H1 (cell line): ENCODE results near the gene ACTN2. TPM values are rescaled to one million over a fixed set of nuclear protein-coding genes. Genes with fewer than 3 reads are reported as not detected.

ENCODE experiments used
- CTCF ChIA-PET: fragments of 300-600 bp; sonication (Branson Sonifier 250); formaldehyde crosslinking; loops from one replicate; lab custom pipeline; 2021; ENCODE audit not compliant: partially characterized antibody; lab: Charles Lee
- POLR2A ChIA-PET: fragments of 300-600 bp; sonication (Branson Sonifier 250); formaldehyde crosslinking; loops from one replicate; lab custom pipeline; 2021; ENCODE audit warnings: inconsistent platforms; ENCODE audit not compliant: partially characterized antibody; lab: Charles Lee
- DNase-seq, 2 experiments: peaks; one replicate each; pipeline versions ENCODE4 v3.0.0 to v3.0.0-alpha.2; 2010 to 2022; ENCODE audit warnings: low spot score in 2 of 2, low read depth in 1 of 2, mixed read lengths in 1 of 2
- FAIRE-seq: peaks from 2 replicates; lab custom pipeline; 2011; peaks lifted over from hg19 to GRCh38; lab: Jason Lieb, UNC
- H2AFZ ChIP-seq: 2 replicates; pipeline ENCODE4 v1.8.1; 2012; ENCODE audit warnings: low read length, inconsistent platforms
- H2AK5ac ChIP-seq: 2 replicates; pipeline ENCODE4 v1.6.1; 2013; ENCODE audit warnings: low read depth, low read length
- H2BK120ac ChIP-seq: replicated peaks from 2 replicates; pipeline ENCODE3; 2013; ENCODE audit warnings: low read depth, low read length, inconsistent platforms
- H2BK12ac ChIP-seq: 2 replicates; pipeline ENCODE4 v1.6.1; 2013; ENCODE audit warnings: low read depth, low read length
- H2BK15ac ChIP-seq: 2 replicates; pipeline ENCODE4 v1.6.1; 2013; ENCODE audit warnings: low read length
- H2BK20ac ChIP-seq: 2 replicates; pipeline ENCODE4 v1.6.1; 2013; ENCODE audit warnings: low read length
- H2BK5ac ChIP-seq: 2 replicates; pipeline ENCODE4 v1.6.1; 2013; ENCODE audit warnings: low read depth, low read length
- H3K14ac ChIP-seq: 2 replicates; pipeline ENCODE4 v1.6.1; 2013; ENCODE audit warnings: inconsistent platforms; ENCODE audit not compliant: insufficient read length
- H3K18ac ChIP-seq: 2 replicates; pipeline ENCODE4 v1.6.1; 2013; ENCODE audit warnings: low read length; ENCODE audit errors: extremely low read depth
- H3K23ac ChIP-seq: 2 replicates; pipeline ENCODE4 v1.6.1; 2013; ENCODE audit warnings: inconsistent platforms; ENCODE audit not compliant: insufficient read length
- H3K23me2 ChIP-seq: 2 replicates; pipeline ENCODE4 v1.6.1; 2013; ENCODE audit warnings: low read depth, low read length
- H3K27ac ChIP-seq: 2 replicates; pipeline ENCODE4 v1.6.1; 2011; ENCODE audit warnings: low read depth, low read length, inconsistent platforms
- H3K27me3 ChIP-seq, 4 experiments: replicated peaks in 1 of 4; 1 replicate in 1 of 4; 2 replicates in 3 of 4; pipeline versions ENCODE4 v1.6.1 to v1.8.1; 2011 to 2013; ENCODE audit warnings: low read length in 3 of 4, mild to moderate bottlenecking in 3 of 4, inconsistent platforms in 2 of 4, mixed read lengths in 2 of 4, moderate library complexity in 1 of 4; ENCODE audit not compliant: control insufficient read depth in 3 of 4, insufficient read depth in 3 of 4; ENCODE audit errors: extremely low read depth in 1 of 4
- H3K36me3 ChIP-seq, 4 experiments: 2 replicates each; pipeline versions ENCODE4 v1.6.1 to v1.8.1; 2011 to 2013; ENCODE audit warnings: mild to moderate bottlenecking in 4 of 4, low read length in 3 of 4, moderate library complexity in 2 of 4, control low read depth in 1 of 4, inconsistent platforms in 1 of 4; ENCODE audit not compliant: insufficient read depth in 4 of 4, control insufficient read depth in 2 of 4
- H3K4ac ChIP-seq: replicated peaks from 2 replicates; pipeline ENCODE3; 2013; ENCODE audit warnings: low read length, low read depth, mixed read lengths, inconsistent platforms; ENCODE audit not compliant: insufficient read length
- H3K4me1 ChIP-seq, 4 experiments: replicated peaks in 1 of 4; 1 replicate in 1 of 4; 2 replicates in 3 of 4; pipeline versions ENCODE4 v1.6.1 to v1.8.1; 2011 to 2013; ENCODE audit warnings: low read length in 3 of 4, inconsistent platforms in 2 of 4, mixed read lengths in 1 of 4; ENCODE audit not compliant: insufficient read depth in 4 of 4, control insufficient read depth in 3 of 4
- H3K4me2 ChIP-seq, 2 experiments: 2 replicates each; pipeline versions ENCODE4 v1.6.1 to v1.8.1; 2011 to 2013; ENCODE audit warnings: low read depth in 2 of 2, low read length in 2 of 2, control low read depth in 1 of 2, inconsistent platforms in 1 of 2, mild to moderate bottlenecking in 1 of 2; ENCODE audit not compliant: insufficient read depth in 1 of 2
- H3K4me3 ChIP-seq, 4 experiments: fragments of 200-600, 300-600 bp in 1 of 4; sonication (generic), shearing (Covaris generic), sonication (Bioruptor Twin) in 1 of 4; 2 replicates each; pipeline versions ENCODE4 v1.5.1 to v1.8.1; 2011 to 2016; ENCODE audit warnings: low read length in 4 of 4, low read depth in 3 of 4, control low read depth in 2 of 4, inconsistent platforms in 2 of 4, mild to moderate bottlenecking in 2 of 4, mixed read lengths in 1 of 4, moderate library complexity in 1 of 4; ENCODE audit not compliant: insufficient read depth in 2 of 4; ENCODE audit errors: extremely low read depth in 1 of 4
- H3K56ac ChIP-seq: replicated peaks from 2 replicates; pipeline ENCODE3; 2013; ENCODE audit warnings: low read depth, mild to moderate bottlenecking, mixed read lengths, low read length, inconsistent platforms; ENCODE audit not compliant: insufficient read length
- H3K79me1 ChIP-seq: 2 replicates; pipeline ENCODE4 v1.6.1; 2013; ENCODE audit warnings: low read depth, low read length, control low read depth
- H3K79me2 ChIP-seq, 2 experiments: 2 replicates each; pipeline versions ENCODE4 v1.6.1 to v1.8.1; 2012 to 2013; ENCODE audit warnings: low read length in 2 of 2, mild to moderate bottlenecking in 2 of 2, inconsistent platforms in 1 of 2; ENCODE audit not compliant: insufficient read depth in 2 of 2, control insufficient read depth in 1 of 2
- H3K9ac ChIP-seq, 4 experiments: replicated peaks in 1 of 4; 1 replicate in 1 of 4; 2 replicates in 3 of 4; pipeline versions ENCODE4 v1.6.1 to v1.8.1; 2011 to 2013; ENCODE audit warnings: low read depth in 3 of 4, low read length in 3 of 4, control low read depth in 2 of 4, mild to moderate bottlenecking in 2 of 4, moderate library complexity in 2 of 4, inconsistent platforms in 1 of 4; ENCODE audit errors: extremely low read depth in 1 of 4
- H3K9me3 ChIP-seq, 2 experiments: 2 replicates each; pipeline versions ENCODE4 v1.6.1 to v1.8.1; 2012 to 2013; ENCODE audit warnings: mild to moderate bottlenecking in 2 of 2, moderate library complexity in 2 of 2, control low read depth in 1 of 2, inconsistent platforms in 1 of 2, low read depth in 1 of 2, low read length in 1 of 2, mixed read lengths in 1 of 2; ENCODE audit not compliant: insufficient read depth in 2 of 2
- H4K20me1 ChIP-seq, 2 experiments: replicated peaks in 1 of 2; 2 replicates each; pipeline versions ENCODE3 to v1.8.1; 2011 to 2013; ENCODE audit warnings: inconsistent platforms in 2 of 2, low read length in 2 of 2, mild to moderate bottlenecking in 1 of 2; ENCODE audit not compliant: insufficient read depth in 2 of 2, control insufficient read depth in 1 of 2
- H4K5ac ChIP-seq: 2 replicates; pipeline ENCODE4 v1.6.1; 2013; ENCODE audit warnings: low read length, low read depth, mixed read lengths, inconsistent platforms; ENCODE audit not compliant: insufficient read length
- H4K8ac ChIP-seq: 2 replicates; pipeline ENCODE4 v1.8.0; 2013; ENCODE audit warnings: mild to moderate bottlenecking, moderate library complexity, low read length, inconsistent platforms; ENCODE audit not compliant: insufficient read depth; ENCODE audit errors: extremely low read depth
- H4K91ac ChIP-seq: replicated peaks from 2 replicates; pipeline ENCODE3; 2013; ENCODE audit warnings: low read length, mixed read lengths, inconsistent platforms; ENCODE audit not compliant: insufficient read length
- KDM4A ChIP-seq: IDR thresholded peaks from one replicate; pipeline ENCODE4 v1.7.1; 2012; ENCODE audit warnings: low read depth, mild to moderate bottlenecking, moderate library complexity, low read length, inconsistent platforms; ENCODE audit not compliant: severe bottlenecking
- RAD21 ChIP-seq, 2 experiments: IDR thresholded peaks in 1 of 2; conservative IDR thresholded peaks in 1 of 2; 2 replicates each; pipeline ENCODE4 v1.6.1; 2011; ENCODE audit warnings: low read depth in 2 of 2, low read length in 2 of 2, improper control_type of control experiment in 1 of 2, inconsistent platforms in 1 of 2, mild to moderate bottlenecking in 1 of 2, moderate library complexity in 1 of 2
- RBBP5 ChIP-seq: IDR thresholded peaks from 2 replicates; pipeline ENCODE4 v1.7.1; 2012; ENCODE audit warnings: low read depth, mild to moderate bottlenecking, inconsistent platforms, low read length, moderate library complexity, borderline replicate concordance
- RXRA ChIP-seq: IDR thresholded peaks from 2 replicates; pipeline ENCODE4 v1.6.1; 2011; ENCODE audit warnings: low read depth, mild to moderate bottlenecking, low read length, moderate library complexity; ENCODE audit not compliant: insufficient read depth
- SP1 ChIP-seq: IDR thresholded peaks from 2 replicates; pipeline ENCODE4 v1.6.1; 2011; ENCODE audit warnings: low read depth, low read length
- SUZ12 ChIP-seq: fragments of 200-600 bp; sonication (generic); IDR thresholded peaks from 2 replicates; pipeline ENCODE4 v1.6.1; 2012; ENCODE audit warnings: mild to moderate bottlenecking, inconsistent platforms, low read length, moderate library complexity, mixed read lengths
- TCF12 ChIP-seq: IDR thresholded peaks from 2 replicates; pipeline ENCODE4 v1.6.1; 2011; ENCODE audit warnings: low read depth, mild to moderate bottlenecking, low read length
- WGBS, 2 experiments: shearing (Covaris generic) in 1 of 2; methylation state at CpG; one replicate each; pipeline versions ENCODE4 v1.1.6 to v1.1.7; 2013 to 2015; ENCODE audit warnings: low lambda C conversion rate in 2 of 2, mixed read lengths in 2 of 2, inconsistent platforms in 1 of 2, low coverage in 1 of 2, missing lambda C conversion rate in 1 of 2; ENCODE audit not compliant: insufficient replicate concordance in 2 of 2, insufficient coverage in 1 of 2, insufficient read length in 1 of 2; ENCODE audit errors: extremely low coverage in 1 of 2, missing lambda C conversion rate in 1 of 2; 5-methylcytosine and 5-hydroxymethylcytosine counted together
- polyA plus RNA-seq, 7 experiments: library from polyadenylated mRNA; depleted of rRNA in 3 of 7; stranded (reverse) in 5 of 7; unstranded in 2 of 7; fragments of >200 nt in 5 of 7; fragments of 200-250 nt in 2 of 7; gene quantifications; 1 replicate in 5 of 7; 2 replicates in 1 of 7; 4 replicates in 1 of 7; pipeline versions ENCODE4 v1.2.1 to v1.2.3, GENCODE V29; 2011 to 2013; ENCODE audit warnings: missing spikeins in 2 of 7, mixed read lengths in 2 of 7
- total RNA-seq: library from RNA; stranded (reverse); fragmentation: NEBNext Ultra II Directional; extraction: Animal tissue kit (Norgen Biotek cat#: 25700); gene quantifications from 2 replicates; pipeline ENCODE4 v1.2.1, GENCODE V29; 2021
- TF ChIP-seq, protein P1 (sequence below), 3 experiments: IDR thresholded peaks; 1 replicate in 2 of 3; 2 replicates in 1 of 3; pipeline versions ENCODE4 v1.5.1 to v1.6.1; 2011; ENCODE audit warnings: low read length in 3 of 3, mild to moderate bottlenecking in 3 of 3, inconsistent platforms in 2 of 3, low read depth in 1 of 3, moderate library complexity in 1 of 3; ENCODE audit not compliant: insufficient read depth in 1 of 3; ENCODE audit errors: control extremely low read depth in 1 of 3
- TF ChIP-seq, protein P2 (sequence below): IDR thresholded peaks from 2 replicates; pipeline ENCODE4 v1.6.1; 2012; ENCODE audit warnings: inconsistent platforms

The ACTN2 gene
- total and polyA plus RNA-seq, 2 of the 8 experiments (the other 6 are each of a cell fraction or from before 2014, with no cell fraction given): 1.9 to 4.1 TPM

DNA sequence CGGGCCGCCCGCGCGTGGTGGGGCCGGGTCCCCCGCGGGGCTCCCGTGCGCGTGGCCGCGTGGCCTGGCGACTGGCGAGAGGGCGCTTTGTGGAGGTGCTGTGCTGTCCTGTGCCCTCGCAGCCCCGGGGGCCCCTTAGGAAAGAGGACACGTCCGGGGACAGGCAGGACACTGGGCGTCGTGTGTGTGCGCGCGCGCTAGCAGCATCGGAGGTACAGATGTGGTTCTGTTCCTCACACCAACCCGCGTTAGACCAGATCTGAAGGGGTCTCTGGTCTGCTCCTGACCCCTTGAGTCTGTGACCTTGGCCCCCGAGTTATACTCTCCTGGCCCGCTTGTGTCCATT, 489 bp downstream of the ACTN2 start:
- Histone ChIP-seq H2BK5ac (no peak overlapping the region), H3K27me3 (peaks cover 4 to 26% (median 23%) of the 10 kb centered on the region in 4 experiments), H3K27ac (no peak overlapping the region), H4K20me1 (peaks cover 0 to 1% of the 10 kb centered on the region in 2 experiments), H3K18ac (no peak overlapping the region), H3K9ac (peak overlapping the region in 1 of 4 experiments; percentile 73; a peak in 2 of 7 replicates), H2BK120ac (no peak overlapping the region), H2BK12ac (no peak overlapping the region), H3K4me2 (peak overlapping the region; percentile 79 to 86), H4K5ac (no peak overlapping the region), H4K91ac (no peak overlapping the region), H3K79me2 (no peaks in the 10 kb centered on the region), H3K9me3 (no peaks in the 10 kb centered on the region), H2AFZ (peak overlapping the region; percentile 46; the same call in 1 of the 2 replicates), H3K23ac (no peak overlapping the region), H3K23me2 (peaks cover 8% of the 10 kb centered on the region; the same call in 1 of the 2 replicates), H4K8ac (peak overlapping the region; percentile 69; the same call in 1 of the 2 replicates), H2BK20ac (no peak overlapping the region), H3K79me1 (no peaks in the 10 kb centered on the region), H3K4ac (no peak overlapping the region), H3K14ac (no peak overlapping the region), H2AK5ac (no peak overlapping the region), H3K4me1 (peaks cover 0 to 11% (median 3%) of the 10 kb centered on the region in 4 experiments; a peak in 5 of 7 replicates), H3K36me3 (no peaks in the 10 kb centered on the region), H3K56ac (no peak overlapping the region), H2BK15ac (peak overlapping the region; percentile 72; the same call in 1 of the 2 replicates), H3K4me3 (peak overlapping the region; percentile 39 to 72 (median 52))
- 26% methylated on average over 26 of the region's 31 CpGs; no CpG with 5 or more reads in 1 of the 2 experiments for WGBS, 2 experiments
- no peak for FAIRE-seq
- CTCF ChIA-PET: interaction anchor here (0.6 to 0.7 kb wide), 2 partner anchors 268 to 699 kb away, joined by 3 to 4 read pairs; no protein-coding TSS in a partner anchor
- no peak for DNase-seq
- POLR2A ChIA-PET: interaction anchor here (1.1 to 1.6 kb wide), 2 partner anchors 9 to 33 kb away, joined by 3 read pairs; no protein-coding TSS in a partner anchor
- TF ChIP-seq RAD21 (IDR thresholded peaks at IDR 0.05 in 1 of 2, conservative IDR thresholded peaks at IDR 0.05 in 1 of 2; ENCODE audit: low read depth in 2 of 2, low read length in 2 of 2) (no peak), KDM4A (peak; percentile 99), RBBP5 (no peak), TCF12 (no peak), RXRA (no peak), SUZ12 (peak; percentile 46; the same call in 1 of the 2 replicates), SP1 (no peak)
- TF ChIP-seq, protein P1, sequence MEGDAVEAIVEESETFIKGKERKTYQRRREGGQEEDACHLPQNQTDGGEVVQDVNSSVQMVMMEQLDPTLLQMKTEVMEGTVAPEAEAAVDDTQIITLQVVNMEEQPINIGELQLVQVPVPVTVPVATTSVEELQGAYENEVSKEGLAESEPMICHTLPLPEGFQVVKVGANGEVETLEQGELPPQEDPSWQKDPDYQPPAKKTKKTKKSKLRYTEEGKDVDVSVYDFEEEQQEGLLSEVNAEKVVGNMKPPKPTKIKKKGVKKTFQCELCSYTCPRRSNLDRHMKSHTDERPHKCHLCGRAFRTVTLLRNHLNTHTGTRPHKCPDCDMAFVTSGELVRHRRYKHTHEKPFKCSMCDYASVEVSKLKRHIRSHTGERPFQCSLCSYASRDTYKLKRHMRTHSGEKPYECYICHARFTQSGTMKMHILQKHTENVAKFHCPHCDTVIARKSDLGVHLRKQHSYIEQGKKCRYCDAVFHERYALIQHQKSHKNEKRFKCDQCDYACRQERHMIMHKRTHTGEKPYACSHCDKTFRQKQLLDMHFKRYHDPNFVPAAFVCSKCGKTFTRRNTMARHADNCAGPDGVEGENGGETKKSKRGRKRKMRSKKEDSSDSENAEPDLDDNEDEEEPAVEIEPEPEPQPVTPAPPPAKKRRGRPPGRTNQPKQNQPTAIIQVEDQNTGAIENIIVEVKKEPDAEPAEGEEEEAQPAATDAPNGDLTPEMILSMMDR (IDR thresholded peaks at IDR 0.05; ENCODE audit: control extremely low read depth in 1 of 3, insufficient read depth in 1 of 3, low read depth in 1 of 3, low read length in 3 of 3): no peak
- TF ChIP-seq, protein P2, sequence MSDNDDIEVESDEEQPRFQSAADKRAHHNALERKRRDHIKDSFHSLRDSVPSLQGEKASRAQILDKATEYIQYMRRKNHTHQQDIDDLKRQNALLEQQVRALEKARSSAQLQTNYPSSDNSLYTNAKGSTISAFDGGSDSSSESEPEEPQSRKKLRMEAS: 0 out of 2 replicates have a peak, but pooled peaks have one; percentile 7
